GM12878 (cell line): Measurements from ENCODE around the gene HSF4. TPM values are rescaled to one million over a fixed set of nuclear protein-coding genes. Genes with fewer than 3 reads are reported as not detected.

ENCODE experiments used
- ATAC-seq: fragments of 200-7000 bp; cut with Tn5 transposase; 3 replicates; pipeline ENCODE4 v1.9.1; 2020; ENCODE audit warnings: mild to moderate bottlenecking, moderate library complexity
- BruUV-seq: library from RNA; stranded (reverse); fragments of 400-500 nt; replicated peaks from 2 replicates; lab custom pipeline; 2021; lab: Mats Ljungman, UMichigan
- CTCF ChIA-PET: fragments of 300-600 bp; sonication (Branson Sonifier 250); formaldehyde crosslinking; extraction: SDS; loops from one replicate; lab custom pipeline; 2021; ENCODE audit warnings: inconsistent platforms; lab: Yijun Ruan, JAX
- POLR2A ChIA-PET: fragments of 350-600 bp; formaldehyde crosslinking; extraction: SDS; loops from one replicate; lab custom pipeline; 2021; ENCODE audit warnings: inconsistent platforms; lab: Charles Lee
- RAD21 ChIA-PET: fragments of 300-600 bp; sonication (Branson Sonifier 250); formaldehyde crosslinking; loops from one replicate; lab custom pipeline; 2023; ENCODE audit warnings: antibody characterized with exemption; ENCODE audit not compliant: unreplicated experiment; lab: Charles Lee
- SMC1A ChIA-PET: fragments of 300-600 bp; sonication (Branson Sonifier 250); formaldehyde crosslinking; loops from one replicate; lab custom pipeline; 2023; ENCODE audit not compliant: unreplicated experiment, uncharacterized antibody; lab: Charles Lee
- DNase-seq: peaks from one replicate; pipeline ENCODE4 v3.0.0-alpha.2; 2011; ENCODE audit warnings: low read depth, low spot score
- FAIRE-seq: peaks from 3 replicates; lab custom pipeline; 2011; peaks lifted over from hg19 to GRCh38; lab: Jason Lieb, UNC
- H2AFZ ChIP-seq: 2 replicates; pipeline ENCODE4 v1.6.0; 2011; ENCODE audit warnings: low read depth, low read length, control low read depth; ENCODE audit not compliant: control insufficient read depth
- H3K27ac ChIP-seq: 2 replicates; pipeline ENCODE4 v1.5.1; 2011; ENCODE audit warnings: control low read depth; ENCODE audit not compliant: control insufficient read depth, insufficient read depth
- H3K27me3 ChIP-seq, 2 experiments: replicated peaks in 1 of 2; 2 replicates each; pipeline versions ENCODE4 v1.6.0 to v1.6.1; 2011; ENCODE audit warnings: low read length in 1 of 2; ENCODE audit not compliant: control insufficient read depth in 2 of 2, insufficient read depth in 2 of 2
- H3K36me3 ChIP-seq, 2 experiments: 2 replicates each; pipeline ENCODE4 v1.5.1; 2011; ENCODE audit warnings: low read length in 1 of 2; ENCODE audit not compliant: control insufficient read depth in 2 of 2, insufficient read depth in 2 of 2
- H3K4me1 ChIP-seq: 2 replicates; pipeline ENCODE4 v1.6.1; 2011; ENCODE audit warnings: mild to moderate bottlenecking, low read length, moderate library complexity, mixed read lengths; ENCODE audit not compliant: control insufficient read depth, insufficient read depth
- H3K4me2 ChIP-seq: 2 replicates; pipeline ENCODE4 v1.6.0; 2011; ENCODE audit warnings: control low read depth; ENCODE audit not compliant: control insufficient read depth, insufficient read depth
- H3K4me3 ChIP-seq: fragments of 200-600 bp; sonication (generic); 2 replicates; pipeline ENCODE4 v1.5.1; 2016
- H3K79me2 ChIP-seq: 2 replicates; pipeline ENCODE4 v1.6.0; 2011; ENCODE audit warnings: low read length; ENCODE audit not compliant: control insufficient read depth, insufficient read depth
- H3K9ac ChIP-seq: 2 replicates; pipeline ENCODE4 v1.8.0; 2011; ENCODE audit warnings: low read length, control low read depth, mixed read lengths; ENCODE audit not compliant: control insufficient read depth, insufficient read depth
- H3K9me3 ChIP-seq: replicated peaks from 3 replicates; pipeline ENCODE4 v1.5.1; 2011; ENCODE audit warnings: mild to moderate bottlenecking, low read length; ENCODE audit not compliant: control insufficient read depth, insufficient read depth
- H4K20me1 ChIP-seq: 2 replicates; pipeline ENCODE4 v1.6.0; 2011; ENCODE audit not compliant: control insufficient read depth, insufficient read depth
- CHD1 ChIP-seq: IDR thresholded peaks from 2 replicates; pipeline ENCODE4 v1.6.1; 2012; ENCODE audit warnings: low read depth, low read length, improper control_type of control experiment
- DPF2 ChIP-seq: fragments of 450-650 bp; IDR thresholded peaks from 2 replicates; pipeline ENCODE4 v1.6.1; 2017; ENCODE audit warnings: mild to moderate bottlenecking
- E2F4 ChIP-seq: IDR thresholded peaks from 2 replicates; pipeline ENCODE4 v1.6.1; 2012; ENCODE audit warnings: low read depth, low read length, improper control_type of control experiment
- FOS ChIP-seq: IDR thresholded peaks from 3 replicates; pipeline ENCODE4 v1.6.1; 2011; ENCODE audit warnings: borderline replicate concordance; ENCODE audit not compliant: insufficient read length; ENCODE audit errors: extremely low read depth
- FOXK2 ChIP-seq: fragments of 450-650 bp; IDR thresholded peaks from 2 replicates; pipeline ENCODE4 v1.6.1; 2017; ENCODE audit warnings: mild to moderate bottlenecking, moderate library complexity
- HSF1 ChIP-seq: fragments of 150-350 bp; IDR thresholded peaks from 2 replicates; pipeline ENCODE4 v1.6.1; 2014; ENCODE audit warnings: mild to moderate bottlenecking, low read depth, low read length
- JUNB ChIP-seq: IDR thresholded peaks from 2 replicates; pipeline ENCODE4 v1.6.1; 2016; ENCODE audit warnings: antibody characterized with exemption, mild to moderate bottlenecking
- KLF5 ChIP-seq: fragments of 450-650 bp; IDR thresholded peaks from 2 replicates; pipeline ENCODE4 v1.6.1; 2014; ENCODE audit warnings: mild to moderate bottlenecking; ENCODE audit not compliant: partially characterized antibody
- MLLT1 ChIP-seq: fragments of 450-650 bp; IDR thresholded peaks from 2 replicates; pipeline ENCODE4 v1.6.1; 2016; ENCODE audit warnings: mild to moderate bottlenecking
- POLR2AphosphoS2 ChIP-seq: IDR thresholded peaks from 2 replicates; pipeline ENCODE4 v1.6.1; 2011; ENCODE audit warnings: low read depth, mild to moderate bottlenecking, low read length, improper control_type of control experiment, moderate library complexity
- SP1 ChIP-seq: IDR thresholded peaks from one replicate; pipeline ENCODE4 v1.6.1; 2011; ENCODE audit warnings: low read depth, low read length
- SUPT20H ChIP-seq: IDR thresholded peaks from 2 replicates; pipeline ENCODE4 v1.6.1; 2011; ENCODE audit warnings: low read depth, mild to moderate bottlenecking, low read length, moderate library complexity, borderline replicate concordance; ENCODE audit not compliant: control insufficient read depth
- TAF1 ChIP-seq: IDR thresholded peaks from 2 replicates; pipeline ENCODE4 v1.6.1; 2011; ENCODE audit warnings: mild to moderate bottlenecking, low read depth, low read length, borderline replicate concordance
- USF2 ChIP-seq: IDR thresholded peaks from 2 replicates; pipeline ENCODE4 v1.6.1; 2011; ENCODE audit warnings: low read depth, low read length, improper control_type of control experiment, borderline replicate concordance
- WRNIP1 ChIP-seq: IDR thresholded peaks from 2 replicates; pipeline ENCODE4 v1.6.1; 2011; ENCODE audit warnings: low read depth, low read length, improper control_type of control experiment, borderline replicate concordance
- YY1 ChIP-seq: IDR thresholded peaks from 2 replicates; pipeline ENCODE4 v1.6.1; 2011; ENCODE audit warnings: low read depth, mild to moderate bottlenecking, low read length
- ZNF207 ChIP-seq: fragments of 450-650 bp; IDR thresholded peaks from 2 replicates; pipeline ENCODE4 v1.6.1; 2014; ENCODE audit warnings: antibody characterized with exemption, mild to moderate bottlenecking, borderline replicate concordance
- ZSCAN29 ChIP-seq: fragments of 450-650 bp; IDR thresholded peaks from 2 replicates; pipeline ENCODE4 v1.6.1; 2017; ENCODE audit warnings: mild to moderate bottlenecking, moderate library complexity
- ZZZ3 ChIP-seq: IDR thresholded peaks from 2 replicates; pipeline ENCODE4 v1.6.1; 2011; ENCODE audit warnings: low read depth; ENCODE audit not compliant: control insufficient read depth, insufficient read length
- WGBS: methylation state at CpG from one replicate; pipeline ENCODE4 v1.1.6; 2016; ENCODE audit warnings: low lambda C conversion rate; ENCODE audit not compliant: insufficient replicate concordance, insufficient coverage; ENCODE audit errors: missing lambda C conversion rate; 5-methylcytosine and 5-hydroxymethylcytosine counted together
- in situ Hi-C: fragments of 300-500 bp; cut with MboI; formaldehyde crosslinking; loops from 9 replicates; pipeline ENCODE4 v1.14.3; 2018; ENCODE audit warnings: mixed read lengths
- intact Hi-C: fragments of 100-400 bp; cut with micrococcal nuclease; formaldehyde crosslinking; loops from one replicate; pipeline ENCODE4 v1.14.2; 2022; ENCODE audit not compliant: unreplicated experiment
- polyA plus RNA-seq, 11 experiments: library from polyadenylated mRNA; depleted of rRNA in 4 of 11; unstranded in 6 of 11; stranded (reverse) in 5 of 11; fragments of >200 nt; fragmentation: Nextera tagmentation in 4 of 11; fragmentation: Illumina TruSeq in 1 of 11; extraction: Ambion mirVana in 4 of 11; extraction: Trizol in 1 of 11; gene quantifications; 1 replicate in 1 of 11; 2 replicates in 10 of 11; pipeline versions ENCODE4 v1.2.1 to v1.2.3, GENCODE V29; 2011 to 2016; ENCODE audit warnings: inconsistent platforms in 2 of 11, missing spikeins in 2 of 11, low read depth in 1 of 11
- total RNA-seq, 4 experiments: library from RNA; depleted of rRNA in 3 of 4; stranded (reverse); fragments of >200 nt in 3 of 4; fragmentation: Illumina TruSeq in 1 of 4; extraction: Trizol in 1 of 4; gene quantifications; 2 replicates each; pipeline versions ENCODE4 v1.2.1 to v1.2.3, GENCODE V29; 2013 to 2021

HSF4 gene
- total and polyA plus RNA-seq, 10 of the 15 experiments (the other 5 are each of a cell fraction or from before 2014, with no cell fraction given): 0.31 to 9.9 (median 2.6) TPM; not detected in 1

GRCh38 chr16:67166598-67167168, 2.1 kb downstream of the HSF4 start (continued):
- no peak for TF ChIP-seq POLR2AphosphoS2
- no peak for TF ChIP-seq MLLT1
- TF ChIP-seq WRNIP1: no peak
- TF ChIP-seq ZZZ3: no peak
- TF ChIP-seq ZSCAN29: no peak
- no peak for TF ChIP-seq SUPT20H
- TF ChIP-seq KLF5: no peak
- no peak for TF ChIP-seq E2F4

GRCh38 chr16:67167588-67167987, 3.0 kb downstream of the HSF4 start:
- in situ Hi-C loops: no loop called here
- Histone ChIP-seq H3K27me3 (peaks cover 2 to 18% of the 10 kb centered on the region in 2 experiments), H3K36me3 (no peaks in the 10 kb centered on the region), H2AFZ (no peak overlapping the region), H3K79me2 (no peaks in the 10 kb centered on the region), H3K4me1 (peaks cover 48% of the 10 kb centered on the region), H3K9ac (no peak overlapping the region), H3K9me3 (no peaks in the 10 kb centered on the region; the same call in 2 of the 3 replicates), H4K20me1 (no peaks in the 10 kb centered on the region; the same call in 1 of the 2 replicates), H3K4me3 (no peak overlapping the region), H3K4me2 (no peak overlapping the region), H3K27ac (no peak overlapping the region)
- ChIA-PET POLR2A (interaction anchor here (0.7 to 10.9 kb wide), 3 partner anchors 7 to 321 kb away, joined by 3 to 137 read pairs (median 3); partner anchors contain the start of genes FBXL8, HSF4 and TRADD), RAD21 (interaction anchor here (4.1 kb wide), 1 partner anchor 8 kb away, joined by 48 read pairs; the partner anchor contains the start of genes FBXL8 and TRADD), CTCF (interaction anchor here (3.1 to 5.4 kb wide), 3 partner anchors 8 to 150 kb away, joined by 17 to 60 read pairs (median 31); partner anchors contain the start of genes FBXL8 and TRADD), SMC1A (interaction anchor here (1.1 kb wide), 1 partner anchor 150 kb away, joined by 3 read pairs; no protein-coding TSS in a partner anchor)
- FAIRE-seq (no peak), ATAC-seq (no peak), DNase-seq (no peak)
- no TSS peak for BruUV-seq
- intact Hi-C loops: no loop called here
- 64% methylated on average over 7 of the region's 7 CpGs for WGBS
- no peak for TF ChIP-seq SP1
- no peak for TF ChIP-seq HSF1
- no peak for TF ChIP-seq FOS
- TF ChIP-seq YY1: no peak
- TF ChIP-seq JUNB: no peak
- TF ChIP-seq FOXK2: no peak
- no peak for TF ChIP-seq DPF2
- TF ChIP-seq CHD1: no peak
- no peak for TF ChIP-seq ZNF207
- TF ChIP-seq TAF1: no peak
- no peak for TF ChIP-seq WRNIP1
- TF ChIP-seq USF2: no peak
